ENCODE data around the gene DPP3. TPM values are rescaled to one million over a fixed set of nuclear protein-coding genes. Genes with fewer than 3 reads are reported as not detected.

The DPP3 gene
- total and polyA plus RNA-seq, 2 donors (not counting 1 experiment from before 2014, with no cell fraction given), result 21.5 to 40.6 TPM

GRCh38 chr11:66466225-66467033 is 13.8 kb upstream of the DPP3 start, which contains the start of gene PELI3:
Gene PELI3, plus strand, starts transcription at chr11:66466905. Its CDS starts 1,224 bp downstream, at chr11:66468129.
- under 1% methylated on average over 56 of the region's 63 CpGs for WGBS (ENCODE audit: insufficient coverage)
- H3K4me2 ChIP-seq (replicated peaks; ENCODE audit: low read depth, low read length, poor library complexity, severe bottlenecking), result peak within 1 kb of the TSS; percentile 86
- peaks cover 35 to 40% of the 10 kb centered on the region in 2 donors for H3K4me1 ChIP-seq (ENCODE audit: control insufficient read depth in 2 of 2, insufficient read depth in 2 of 2, low read length in 2 of 2)
- H3K4me3 ChIP-seq (ENCODE audit: control extremely low read depth in 1 of 5, extremely low read depth in 1 of 5, insufficient read depth in 1 of 5, low read depth in 2 of 5, low read length in 4 of 5), result peak within 1 kb of the TSS; percentile 19 to 82 (median 71)
- Mint-ChIP-seq H3K27me3 (no peaks in the 10 kb centered on the region), H3K4me3 (peak within 1 kb of the TSS; percentile 95), H3K27ac (peak within 1 kb of the TSS; percentile 89), H3K4me1 (peaks cover 35% of the 10 kb centered on the region), H3K9me3 (ENCODE audit: insufficient read depth) (peaks cover 3% of the 10 kb centered on the region)
- DNase-seq (peak; percentile 97), ATAC-seq (ENCODE audit: low read depth) (peak; percentile 92)
- CTCF ChIA-PET, result interaction anchor here (0.6 to 5.8 kb wide), 7 partner anchors 13 to 401 kb away, joined by 4 to 41 read pairs (median 4); partner anchors contain the start of genes B4GAT1, DPP3 and MRPL11
- no peaks in the 10 kb centered on the region for H3K36me3 ChIP-seq (replicated peaks in 1 of 2; ENCODE audit: control extremely low read depth in 1 of 2, control insufficient read depth in 1 of 2, extremely low read depth in 1 of 2, insufficient read depth in 2 of 2, low read length in 1 of 2)
- intact Hi-C loops (cut with micrococcal nuclease), result loop anchor here (1.0 to 5.0 kb wide), 8 partner anchors 14 to 278 kb away; partner anchors contain the start of genes ACTN3, BBS1, DPP3 and RBM4B
- peak within 1 kb of the TSS; percentile 81 to 84 for H3K27ac ChIP-seq (ENCODE audit: low read length in 2 of 2)
- no peaks in the 10 kb centered on the region for H4K20me1 ChIP-seq (ENCODE audit: control insufficient read depth, insufficient read depth, low read length, poor library complexity, severe bottlenecking)
- peaks cover 4% of the 10 kb centered on the region for H3K79me2 ChIP-seq (ENCODE audit: control insufficient read depth, insufficient read depth, low read length)
- no peaks in the 10 kb centered on the region for H3K27me3 ChIP-seq (replicated peaks in 1 of 4; ENCODE audit: control extremely low read depth in 1 of 4, control insufficient read depth in 3 of 4, insufficient read depth in 4 of 4, low read length in 3 of 4)
- peak within 1 kb of the TSS; percentile 73 for H3K9ac ChIP-seq (ENCODE audit: low read length)
- TF ChIP-seq EZH2 (IDR thresholded peaks at IDR 0.05; ENCODE audit: borderline replicate concordance, insufficient read depth, low read depth, low read length, poor library complexity, severe bottlenecking) (no peak), CTCF (IDR thresholded peaks at IDR 0.05) (no peak)
- POLR2A ChIA-PET, result interaction anchor here (0.5 to 2.6 kb wide), 14 partner anchors 8 to 1285 kb away, joined by 3 to 18 read pairs (median 4); partner anchors contain the start of genes BBS1, DPF2, DPP3 and MRPL11
- H3K9me3 ChIP-seq (ENCODE audit: control extremely low read depth in 1 of 3, control insufficient read depth in 2 of 3, insufficient read depth in 1 of 3, low read length in 2 of 3), result no peaks in the 10 kb centered on the region
- H2AFZ ChIP-seq (ENCODE audit: insufficient read depth, low read depth, low read length, poor library complexity, severe bottlenecking), result peak within 1 kb of the TSS; percentile 80

Data from B cell (primary cell).